Measurements from ENCODE around the gene PLCH1.

DNA sequence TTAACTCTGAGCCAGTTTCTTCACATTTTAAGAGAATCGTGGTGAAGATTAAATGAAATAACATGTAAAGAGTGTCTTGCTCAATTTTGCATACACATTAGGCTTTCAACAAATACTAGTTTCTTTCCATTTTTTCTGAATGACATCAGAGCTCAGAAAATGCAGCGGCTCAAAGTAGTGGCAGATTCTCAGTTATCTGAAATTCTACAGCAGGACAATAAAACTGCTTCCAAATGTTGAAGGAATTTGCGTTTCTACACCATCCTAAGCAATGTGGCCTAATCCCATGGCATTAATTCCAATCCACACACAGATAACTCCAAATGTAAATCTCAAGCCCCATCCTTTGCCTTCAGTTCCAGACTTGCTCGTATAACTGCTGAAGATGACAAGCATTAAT, 115.8 kb downstream of the PLCH1 start:
- TF ChIP-seq POLR2A (IDR thresholded peaks at IDR 0.05; ENCODE audit: low read depth, low read length) (no peak), PAX5 (IDR thresholded peaks at IDR 0.05; ENCODE audit: insufficient read depth, low read length, severe bottlenecking) (no peak), TAF1 (IDR thresholded peaks at IDR 0.05; ENCODE audit: low read depth, low read length) (no peak), POLR2AphosphoS5 (IDR thresholded peaks at IDR 0.05; ENCODE audit: low read depth, low read length) (no peak), SPI1 (IDR thresholded peaks at IDR 0.05; ENCODE audit: low read depth, low read length) (no peak)

All from GM12891 (cell line).